NB4 (cell line): ENCODE results near the gene VPS9D1.

Source experiments
- POLR2A ChIP-seq: IDR thresholded peaks from 2 replicates; pipeline ENCODE4 v1.6.1; 2011; ENCODE audit warnings: mild to moderate bottlenecking; ENCODE audit not compliant: insufficient read length; ENCODE audit errors: extremely low read depth
- TF ChIP-seq, protein P1 (sequence below): IDR thresholded peaks from one replicate; pipeline ENCODE4 v1.5.1; 2012; ENCODE audit warnings: low read depth, low read length

DNA sequence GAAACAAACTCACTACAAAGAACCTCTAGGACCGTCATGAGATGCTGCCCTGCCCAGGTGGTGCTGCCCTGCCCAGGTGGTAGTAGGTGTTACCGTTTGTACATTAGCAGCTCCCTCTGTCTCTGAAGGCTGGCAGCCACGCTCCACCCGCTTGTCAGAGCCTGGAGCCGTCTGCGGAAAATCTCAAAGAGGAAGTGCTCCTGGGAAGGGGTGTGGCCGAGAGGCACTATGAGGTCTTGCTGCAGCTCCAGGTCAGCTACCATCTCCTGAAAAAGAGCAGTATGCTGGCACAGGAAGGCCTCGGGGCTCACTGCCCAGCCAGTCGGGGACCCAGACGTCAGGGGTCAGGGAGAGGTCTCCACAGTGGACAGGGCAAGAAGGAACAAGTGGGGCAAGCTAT, 28.9 kb upstream of the VPS9D1 start:
- TF ChIP-seq, protein P1, sequence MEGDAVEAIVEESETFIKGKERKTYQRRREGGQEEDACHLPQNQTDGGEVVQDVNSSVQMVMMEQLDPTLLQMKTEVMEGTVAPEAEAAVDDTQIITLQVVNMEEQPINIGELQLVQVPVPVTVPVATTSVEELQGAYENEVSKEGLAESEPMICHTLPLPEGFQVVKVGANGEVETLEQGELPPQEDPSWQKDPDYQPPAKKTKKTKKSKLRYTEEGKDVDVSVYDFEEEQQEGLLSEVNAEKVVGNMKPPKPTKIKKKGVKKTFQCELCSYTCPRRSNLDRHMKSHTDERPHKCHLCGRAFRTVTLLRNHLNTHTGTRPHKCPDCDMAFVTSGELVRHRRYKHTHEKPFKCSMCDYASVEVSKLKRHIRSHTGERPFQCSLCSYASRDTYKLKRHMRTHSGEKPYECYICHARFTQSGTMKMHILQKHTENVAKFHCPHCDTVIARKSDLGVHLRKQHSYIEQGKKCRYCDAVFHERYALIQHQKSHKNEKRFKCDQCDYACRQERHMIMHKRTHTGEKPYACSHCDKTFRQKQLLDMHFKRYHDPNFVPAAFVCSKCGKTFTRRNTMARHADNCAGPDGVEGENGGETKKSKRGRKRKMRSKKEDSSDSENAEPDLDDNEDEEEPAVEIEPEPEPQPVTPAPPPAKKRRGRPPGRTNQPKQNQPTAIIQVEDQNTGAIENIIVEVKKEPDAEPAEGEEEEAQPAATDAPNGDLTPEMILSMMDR, result no peak
- TF ChIP-seq POLR2A, result no peak
